Trophoblast cell (in vitro differentiated cells and primary cell): ENCODE measurements around the gene COBL.

ENCODE experiments used
- DNase-seq, 2 donors: peaks; one replicate each; pipeline ENCODE4 v3.0.0-alpha.2; 2016
- H2AFZ ChIP-seq: 2 replicates; pipeline ENCODE4 v1.6.1; 2013; ENCODE audit warnings: low read length, moderate library complexity, mild to moderate bottlenecking; ENCODE audit not compliant: insufficient read depth, poor library complexity
- H2AK5ac ChIP-seq: 2 replicates; pipeline ENCODE4 v1.6.1; 2013; ENCODE audit warnings: mild to moderate bottlenecking, low read length
- H2BK120ac ChIP-seq: 2 replicates; pipeline ENCODE4 v1.6.1; 2013; ENCODE audit warnings: low read length, mild to moderate bottlenecking, moderate library complexity; ENCODE audit not compliant: insufficient read depth, poor library complexity
- H2BK12ac ChIP-seq: 2 replicates; pipeline ENCODE4 v1.6.1; 2013; ENCODE audit warnings: mild to moderate bottlenecking, low read length, moderate library complexity
- H2BK5ac ChIP-seq: 2 replicates; pipeline ENCODE4 v1.6.1; 2013; ENCODE audit warnings: low read length, low read depth, moderate library complexity, mild to moderate bottlenecking; ENCODE audit not compliant: poor library complexity
- H3K14ac ChIP-seq: 2 replicates; pipeline ENCODE4 v1.6.1; 2013; ENCODE audit warnings: mild to moderate bottlenecking, low read length
- H3K18ac ChIP-seq: 2 replicates; pipeline ENCODE4 v1.6.1; 2013; ENCODE audit warnings: mild to moderate bottlenecking, low read length
- H3K23ac ChIP-seq: 2 replicates; pipeline ENCODE4 v1.6.1; 2013; ENCODE audit warnings: low read length
- H3K27ac ChIP-seq: 2 replicates; pipeline ENCODE4 v1.5.1; 2013; ENCODE audit warnings: low read depth, mild to moderate bottlenecking, inconsistent platforms, low read length, moderate library complexity
- H3K27me3 ChIP-seq: 2 replicates; pipeline ENCODE4 v1.6.1; 2013; ENCODE audit warnings: inconsistent platforms, mild to moderate bottlenecking, low read length, moderate library complexity; ENCODE audit not compliant: insufficient read depth
- H3K36me3 ChIP-seq, 2 experiments: 1 replicate in 1 of 2; 2 replicates in 1 of 2; pipeline ENCODE4 v1.6.1; 2013; ENCODE audit warnings: low read length in 2 of 2, mild to moderate bottlenecking in 2 of 2, moderate library complexity in 1 of 2; ENCODE audit not compliant: insufficient read depth in 2 of 2, control insufficient read depth in 1 of 2
- H3K4ac ChIP-seq: 2 replicates; pipeline ENCODE4 v1.6.1; 2013; ENCODE audit warnings: low read depth, mild to moderate bottlenecking, low read length, moderate library complexity
- H3K4me1 ChIP-seq, 2 experiments: 1 replicate in 1 of 2; 2 replicates in 1 of 2; pipeline ENCODE4 v1.6.1; 2013; ENCODE audit warnings: low read length in 2 of 2, mild to moderate bottlenecking in 2 of 2, moderate library complexity in 1 of 2; ENCODE audit not compliant: insufficient read depth in 2 of 2, control insufficient read depth in 1 of 2
- H3K4me2 ChIP-seq: 2 replicates; pipeline ENCODE4 v1.6.1; 2013; ENCODE audit warnings: inconsistent platforms, mild to moderate bottlenecking, low read length, moderate library complexity
- H3K4me3 ChIP-seq: 2 replicates; pipeline ENCODE4 v1.5.1; 2013; ENCODE audit warnings: mild to moderate bottlenecking, low read depth, low read length, inconsistent platforms
- H3K79me1 ChIP-seq: one replicate; pipeline ENCODE4 v1.6.1; 2013; ENCODE audit warnings: low read length
- H3K79me2 ChIP-seq: 2 replicates; pipeline ENCODE4 v1.6.1; 2013; ENCODE audit warnings: low read length, mild to moderate bottlenecking; ENCODE audit not compliant: control insufficient read depth, insufficient read depth, poor library complexity
- H3K9ac ChIP-seq: 2 replicates; pipeline ENCODE4 v1.6.1; 2013; ENCODE audit warnings: mild to moderate bottlenecking, low read length
- H3K9me3 ChIP-seq: 2 replicates; pipeline ENCODE4 v1.6.1; 2013; ENCODE audit warnings: low read depth, mild to moderate bottlenecking, control low read depth, inconsistent platforms, low read length; ENCODE audit not compliant: insufficient read depth
- H4K12ac ChIP-seq: 2 replicates; pipeline ENCODE4 v1.6.1; 2013; ENCODE audit warnings: low read depth, mild to moderate bottlenecking, low read length, moderate library complexity
- H4K8ac ChIP-seq: 2 replicates; pipeline ENCODE4 v1.6.1; 2013; ENCODE audit warnings: low read depth, mild to moderate bottlenecking, low read length, moderate library complexity
- H4K91ac ChIP-seq: one replicate; pipeline ENCODE4 v1.6.1; 2013; ENCODE audit warnings: low read depth, mild to moderate bottlenecking, low read length, moderate library complexity
- WGBS: extraction: QIAGEN DNeasy Blood & Tissue Kit; methylation state at CpG from one replicate; pipeline ENCODE4 v1.1.7; 2013; ENCODE audit warnings: missing lambda C conversion rate; ENCODE audit not compliant: insufficient read length, insufficient coverage; ENCODE audit errors: extremely low coverage; 5-methylcytosine and 5-hydroxymethylcytosine counted together

COBL gene

GRCh38 chr7:51290702-51291540 is 25.7 kb downstream of the COBL start:
- no peaks in the 10 kb centered on the region for H3K36me3 ChIP-seq
- H2BK5ac ChIP-seq, result no peak overlapping the region
- H3K27ac ChIP-seq, result no peak overlapping the region
- H3K4me1 ChIP-seq, result no peaks in the 10 kb centered on the region
- peaks cover 3% of the 10 kb centered on the region for H3K9me3 ChIP-seq
- H2AFZ ChIP-seq, result no peak overlapping the region
- no peak overlapping the region for H3K9ac ChIP-seq
- no peaks in the 10 kb centered on the region for H3K79me2 ChIP-seq
- no peak overlapping the region for H2BK120ac ChIP-seq
- H3K27me3 ChIP-seq, result no peaks in the 10 kb centered on the region
- H3K4me3 ChIP-seq, result no peak overlapping the region
- H4K12ac ChIP-seq, result no peak overlapping the region
- H4K8ac ChIP-seq, result no peak overlapping the region
- no peak overlapping the region for H3K14ac ChIP-seq
- no peak overlapping the region for H2BK12ac ChIP-seq
- H3K23ac ChIP-seq, result no peak overlapping the region
- WGBS, result no CpG with 5 or more reads among the region's 10 CpGs
- no peak overlapping the region for H4K91ac ChIP-seq
- no peak overlapping the region for H3K4me2 ChIP-seq
- H3K18ac ChIP-seq, result no peak overlapping the region
- no peaks in the 10 kb centered on the region for H3K79me1 ChIP-seq
- H2AK5ac ChIP-seq, result no peak overlapping the region
- DNase-seq, result no peak
- no peak overlapping the region for H3K4ac ChIP-seq

- H3K27ac ChIP-seq, result no peak overlapping the region
- H2BK5ac ChIP-seq, result no peak overlapping the region
- no peaks in the 10 kb centered on the region for H3K79me2 ChIP-seq
- no peak overlapping the region for H3K4me2 ChIP-seq
- H3K18ac ChIP-seq, result no peak overlapping the region
- no peak overlapping the region for H3K9ac ChIP-seq
- DNase-seq, result no peak
- no peaks in the 10 kb centered on the region for H3K4me1 ChIP-seq
- no peaks in the 10 kb centered on the region for H3K27me3 ChIP-seq
- no peak overlapping the region for H3K14ac ChIP-seq
- peaks cover 3% of the 10 kb centered on the region for H3K9me3 ChIP-seq
- H2BK12ac ChIP-seq, result no peak overlapping the region
- H3K36me3 ChIP-seq, result no peaks in the 10 kb centered on the region
- WGBS, result no CpG with 5 or more reads among the region's 3 CpGs
- H3K4ac ChIP-seq, result no peak overlapping the region
- H4K91ac ChIP-seq, result no peak overlapping the region
- no peak overlapping the region for H2BK120ac ChIP-seq
- no peak overlapping the region for H3K23ac ChIP-seq
- no peak overlapping the region for H2AK5ac ChIP-seq
- no peak overlapping the region for H4K12ac ChIP-seq
- no peak overlapping the region for H2AFZ ChIP-seq
- H3K79me1 ChIP-seq, result no peaks in the 10 kb centered on the region
- H3K4me3 ChIP-seq, result no peak overlapping the region
- no peak overlapping the region for H4K8ac ChIP-seq
Measured at GRCh38 chr7:51290304-51290637, 26.3 kb downstream of the COBL start.

- Histone ChIP-seq H4K12ac (no peak overlapping the region), H3K79me1 (no peaks in the 10 kb centered on the region), H3K23ac (no peak overlapping the region), H3K4me3 (no peak overlapping the region), H3K14ac (no peak overlapping the region), H3K36me3 (no peaks in the 10 kb centered on the region), H3K4me2 (no peak overlapping the region), H3K4me1 (no peaks in the 10 kb centered on the region), H2BK5ac (no peak overlapping the region), H2AFZ (no peak overlapping the region), H3K79me2 (no peaks in the 10 kb centered on the region), H3K4ac (no peak overlapping the region), H3K18ac (no peak overlapping the region), H4K8ac (no peak overlapping the region), H2BK120ac (no peak overlapping the region), H2BK12ac (no peak overlapping the region), H3K9me3 (peaks cover 3% of the 10 kb centered on the region), H4K91ac (no peak overlapping the region), H2AK5ac (no peak overlapping the region), H3K27ac (no peak overlapping the region), H3K27me3 (no peaks in the 10 kb centered on the region), H3K9ac (no peak overlapping the region)
- no CpG with 5 or more reads among the region's 4 CpGs for WGBS
- no peak for DNase-seq
Measured at GRCh38 chr7:51289623-51290303, 26.8 kb downstream of the COBL start.

- no peak overlapping the region for H2BK120ac ChIP-seq
- no peak overlapping the region for H3K27ac ChIP-seq
- no peak overlapping the region for H4K8ac ChIP-seq
- no peak overlapping the region for H2AK5ac ChIP-seq
- H3K4ac ChIP-seq, result no peak overlapping the region
- WGBS, result no CpG with 5 or more reads among the region's 7 CpGs
- H3K4me3 ChIP-seq, result no peak overlapping the region
- H3K79me1 ChIP-seq, result no peaks in the 10 kb centered on the region
- H3K4me1 ChIP-seq, result no peaks in the 10 kb centered on the region
- H2BK5ac ChIP-seq, result no peak overlapping the region
- H3K23ac ChIP-seq, result no peak overlapping the region
- H2AFZ ChIP-seq, result no peak overlapping the region
- no peak overlapping the region for H2BK12ac ChIP-seq
- H3K18ac ChIP-seq, result no peak overlapping the region
- no peaks in the 10 kb centered on the region for H3K36me3 ChIP-seq
- H3K14ac ChIP-seq, result no peak overlapping the region
- H3K27me3 ChIP-seq, result no peaks in the 10 kb centered on the region
- H4K91ac ChIP-seq, result no peak overlapping the region
- H3K9ac ChIP-seq, result no peak overlapping the region
- H3K9me3 ChIP-seq, result peaks cover 3% of the 10 kb centered on the region
- no peaks in the 10 kb centered on the region for H3K79me2 ChIP-seq
- H4K12ac ChIP-seq, result no peak overlapping the region
- no peak overlapping the region for H3K4me2 ChIP-seq
- no peak for DNase-seq
Measured at GRCh38 chr7:51288896-51289622, 27.6 kb downstream of the COBL start.
